Measurements from ENCODE around the gene KCNJ12.
A peak's percentile ranks its signal among the peaks of the same experiment; 100 is the strongest.
"Not testable (repeated sequence)": the region's sequence is repeated elsewhere in the genome, so short reads cannot be mapped to it uniquely, and the experiment has no call there.

Gene KCNJ12

GRCh38 chr17:21376081-21376758, at the start of gene KCNJ12:
TSS of gene KCNJ12 (plus strand) at chr17:21376357. CDS start at chr17:21415343, 38,986 bp downstream.
- peak; percentile 56 for DNase-seq (ENCODE audit: low read depth, low spot score)

GRCh38 chr17:21327921-21328320, 48.2 kb upstream of the KCNJ12 start:
- not testable (repeated sequence) for DNase-seq (ENCODE audit: low read depth, low spot score)

GRCh38 chr17:21328778-21329177, 47.4 kb upstream of the KCNJ12 start:
- DNase-seq (ENCODE audit: low read depth, low spot score): not testable (repeated sequence)

- no peak for DNase-seq (ENCODE audit: low read depth, low spot score)
These were observed 45.6 kb upstream of the KCNJ12 start for GRCh38 chr17:21330436-21331160.

- not testable (repeated sequence) for DNase-seq (ENCODE audit: low read depth, low spot score)
These were observed 39.4 kb upstream of the KCNJ12 start for GRCh38 chr17:21336541-21337294.

- DNase-seq (ENCODE audit: low read depth, low spot score): not testable (repeated sequence)
These were observed 38.1 kb upstream of the KCNJ12 start for GRCh38 chr17:21337981-21338625.

GRCh38 chr17:21339011-21339410, 37.1 kb upstream of the KCNJ12 start:
- no peak for DNase-seq (ENCODE audit: low read depth, low spot score)

- DNase-seq (ENCODE audit: low read depth, low spot score): not testable (repeated sequence)
These were observed 36.6 kb upstream of the KCNJ12 start for GRCh38 chr17:21339571-21339970.

GRCh38 chr17:21340407-21340806, 35.8 kb upstream of the KCNJ12 start:
- DNase-seq (ENCODE audit: low read depth, low spot score): not testable (repeated sequence)

GRCh38 chr17:21341279-21341678, 34.9 kb upstream of the KCNJ12 start:
- DNase-seq (ENCODE audit: low read depth, low spot score): not testable (repeated sequence)

GRCh38 chr17:21341925-21342540, 34.1 kb upstream of the KCNJ12 start:
- DNase-seq (ENCODE audit: low read depth, low spot score): not testable (repeated sequence)

- not testable (repeated sequence) for DNase-seq (ENCODE audit: low read depth, low spot score)
These were observed 32.9 kb upstream of the KCNJ12 start for GRCh38 chr17:21343061-21343949.

- DNase-seq (ENCODE audit: low read depth, low spot score): not testable (repeated sequence)
These were observed 31.4 kb upstream of the KCNJ12 start for GRCh38 chr17:21344801-21345200.

- DNase-seq (ENCODE audit: low read depth, low spot score): no peak
These were observed 30.9 kb upstream of the KCNJ12 start for GRCh38 chr17:21345236-21345635.

- not testable (repeated sequence) for DNase-seq (ENCODE audit: low read depth, low spot score)
These were observed 30.1 kb upstream of the KCNJ12 start for GRCh38 chr17:21346107-21346506.

- DNase-seq (ENCODE audit: low read depth, low spot score): not testable (repeated sequence)
These were observed 29.4 kb upstream of the KCNJ12 start for GRCh38 chr17:21346651-21347250.

GRCh38 chr17:21347660-21348059, 28.5 kb upstream of the KCNJ12 start:
- not testable (repeated sequence) for DNase-seq (ENCODE audit: low read depth, low spot score)

GRCh38 chr17:21348081-21348925, 27.9 kb upstream of the KCNJ12 start:
- DNase-seq (ENCODE audit: low read depth, low spot score): peak; percentile 35

- DNase-seq (ENCODE audit: low read depth, low spot score): not testable (repeated sequence)
These were observed 27.3 kb upstream of the KCNJ12 start for GRCh38 chr17:21348926-21349261.

Data from astrocyte of the hippocampus (primary cell).